ENCODE results near the gene TSPEAR. TPM values are rescaled to one million over a fixed set of nuclear protein-coding genes. Genes with fewer than 3 reads are reported as not detected.

Gene TSPEAR
- total RNA-seq, 1 donor: not detected

GRCh38 chr21:44508711-44509445, 202.5 kb downstream of the TSPEAR start:
- Histone ChIP-seq H4K20me1 (ENCODE audit: insufficient read depth, low read length) (no peaks in the 10 kb centered on the region), H3K27ac (ENCODE audit: low read depth, low read length) (no peak overlapping the region), H3K27me3 (ENCODE audit: insufficient read depth, low read length) (peaks cover 3% of the 10 kb centered on the region), H3K9me3 (ENCODE audit: low read depth, low read length) (no peaks in the 10 kb centered on the region), H3K4me2 (ENCODE audit: insufficient read depth, low read length) (no peak overlapping the region), H3K4me3 (ENCODE audit: insufficient read depth, low read length) (no peak overlapping the region), H2AFZ (ENCODE audit: low read length) (no peak overlapping the region), H3K36me3 (ENCODE audit: insufficient read depth, low read length) (no peaks in the 10 kb centered on the region), H3K79me2 (ENCODE audit: insufficient read depth, low read length) (no peaks in the 10 kb centered on the region), H3K4me1 (ENCODE audit: insufficient read depth, low read length) (no peaks in the 10 kb centered on the region)
- DNase-seq (ENCODE audit: insufficient read length, low spot score, missing footprints): no peak
- no peak for TF ChIP-seq CTCF (IDR thresholded peaks at IDR 0.05; ENCODE audit: extremely low read depth, low read depth, low read length)

GRCh38 chr21:44508426-44508710, 203.0 kb downstream of the TSPEAR start:
- no peak overlapping the region for H2AFZ ChIP-seq (ENCODE audit: low read length)
- no peaks in the 10 kb centered on the region for H3K4me1 ChIP-seq (ENCODE audit: insufficient read depth, low read length)
- H3K27ac ChIP-seq (ENCODE audit: low read depth, low read length): no peak overlapping the region
- TF ChIP-seq CTCF (IDR thresholded peaks at IDR 0.05; ENCODE audit: extremely low read depth, low read depth, low read length): no peak
- H3K79me2 ChIP-seq (ENCODE audit: insufficient read depth, low read length): no peaks in the 10 kb centered on the region
- no peaks in the 10 kb centered on the region for H3K36me3 ChIP-seq (ENCODE audit: insufficient read depth, low read length)
- H3K4me2 ChIP-seq (ENCODE audit: insufficient read depth, low read length): no peak overlapping the region
- DNase-seq (ENCODE audit: insufficient read length, low spot score, missing footprints): no peak
- peaks cover 3% of the 10 kb centered on the region for H3K27me3 ChIP-seq (ENCODE audit: insufficient read depth, low read length)
- H4K20me1 ChIP-seq (ENCODE audit: insufficient read depth, low read length): no peaks in the 10 kb centered on the region
- no peak overlapping the region for H3K4me3 ChIP-seq (ENCODE audit: insufficient read depth, low read length)
- no peaks in the 10 kb centered on the region for H3K9me3 ChIP-seq (ENCODE audit: low read depth, low read length)

GRCh38 chr21:44507673-44508425, 203.5 kb downstream of the TSPEAR start:
- H3K4me1 ChIP-seq (ENCODE audit: insufficient read depth, low read length): no peaks in the 10 kb centered on the region
- H2AFZ ChIP-seq (ENCODE audit: low read length): no peak overlapping the region
- no peak overlapping the region for H3K4me2 ChIP-seq (ENCODE audit: insufficient read depth, low read length)
- H3K27ac ChIP-seq (ENCODE audit: low read depth, low read length): no peak overlapping the region
- TF ChIP-seq CTCF (IDR thresholded peaks at IDR 0.05; ENCODE audit: extremely low read depth, low read depth, low read length): no peak
- no peak overlapping the region for H3K4me3 ChIP-seq (ENCODE audit: insufficient read depth, low read length)
- H3K79me2 ChIP-seq (ENCODE audit: insufficient read depth, low read length): no peaks in the 10 kb centered on the region
- no peaks in the 10 kb centered on the region for H3K9me3 ChIP-seq (ENCODE audit: low read depth, low read length)
- H3K27me3 ChIP-seq (ENCODE audit: insufficient read depth, low read length): peaks cover 3% of the 10 kb centered on the region
- H4K20me1 ChIP-seq (ENCODE audit: insufficient read depth, low read length): no peaks in the 10 kb centered on the region
- DNase-seq (ENCODE audit: insufficient read length, low spot score, missing footprints): no peak
- H3K36me3 ChIP-seq (ENCODE audit: insufficient read depth, low read length): no peaks in the 10 kb centered on the region

Measured in osteoblast (primary cell).